H1 (cell line): Measurements from ENCODE around the gene MYL3. TPM values are rescaled to one million over a fixed set of nuclear protein-coding genes. Genes with fewer than 3 reads are reported as not detected.

Source experiments
- BCL11A ChIP-seq, 2 experiments: IDR thresholded peaks; one replicate each; pipeline ENCODE4 v1.6.1; 2011; ENCODE audit warnings: low read depth in 2 of 2, low read length in 2 of 2, mild to moderate bottlenecking in 2 of 2
- CEBPB ChIP-seq: IDR thresholded peaks from 2 replicates; pipeline ENCODE4 v1.6.1; 2012; ENCODE audit warnings: low read depth, low read length
- MAX ChIP-seq: IDR thresholded peaks from 2 replicates; pipeline ENCODE4 v1.6.1; 2012; ENCODE audit warnings: inconsistent platforms
- NRF1 ChIP-seq: IDR thresholded peaks from 2 replicates; pipeline ENCODE4 v1.6.1; 2011; ENCODE audit warnings: mild to moderate bottlenecking, low read depth, low read length, improper control_type of control experiment
- POU5F1 ChIP-seq: IDR thresholded peaks from 2 replicates; pipeline ENCODE4 v1.6.1; 2011; ENCODE audit warnings: low read depth, mild to moderate bottlenecking, low read length, moderate library complexity
- RFX5 ChIP-seq: IDR thresholded peaks from 2 replicates; pipeline ENCODE4 v1.6.1; 2011; ENCODE audit warnings: low read depth, low read length, improper control_type of control experiment, borderline replicate concordance
- TAF1 ChIP-seq: IDR thresholded peaks from 2 replicates; pipeline ENCODE4 v1.6.1; 2011; ENCODE audit warnings: mild to moderate bottlenecking, low read depth, low read length
- TAF7 ChIP-seq: optimal IDR thresholded peaks from 2 replicates; pipeline ENCODE3; 2011; ENCODE audit warnings: low read depth, mild to moderate bottlenecking, inconsistent platforms, low read length, moderate library complexity, borderline replicate concordance
- ZNF274 ChIP-seq: IDR thresholded peaks from 2 replicates; pipeline ENCODE4 v1.7.0; 2012; ENCODE audit warnings: low read length, borderline replicate concordance; ENCODE audit errors: extremely low read depth
- polyA plus RNA-seq, 7 experiments: library from polyadenylated mRNA; depleted of rRNA in 3 of 7; stranded (reverse) in 5 of 7; unstranded in 2 of 7; fragments of >200 nt in 5 of 7; fragments of 200-250 nt in 2 of 7; gene quantifications; 1 replicate in 5 of 7; 2 replicates in 1 of 7; 4 replicates in 1 of 7; pipeline versions ENCODE4 v1.2.1 to v1.2.3, GENCODE V29; 2011 to 2013; ENCODE audit warnings: missing spikeins in 2 of 7, mixed read lengths in 2 of 7
- total RNA-seq: library from RNA; stranded (reverse); fragmentation: NEBNext Ultra II Directional; extraction: Animal tissue kit (Norgen Biotek cat#: 25700); gene quantifications from 2 replicates; pipeline ENCODE4 v1.2.1, GENCODE V29; 2021
- TF ChIP-seq, protein P1 (sequence below): fragments of 300-600 bp; sonication (generic); IDR thresholded peaks from 2 replicates; pipeline ENCODE4 v1.7.1; 2012; ENCODE audit warnings: low read length, moderate library complexity, mild to moderate bottlenecking, inconsistent platforms; ENCODE audit not compliant: insufficient replicate concordance

MYL3 gene
- total and polyA plus RNA-seq, 2 of the 8 experiments (the other 6 are each of a cell fraction or from before 2014, with no cell fraction given) = 0.06 TPM; not detected in 1

GRCh38 chr3:46877406-46878125 lies 14.3 kb upstream of the MYL3 start, which contains the start of gene PTH1R (continued):
- TF ChIP-seq, protein P1, sequence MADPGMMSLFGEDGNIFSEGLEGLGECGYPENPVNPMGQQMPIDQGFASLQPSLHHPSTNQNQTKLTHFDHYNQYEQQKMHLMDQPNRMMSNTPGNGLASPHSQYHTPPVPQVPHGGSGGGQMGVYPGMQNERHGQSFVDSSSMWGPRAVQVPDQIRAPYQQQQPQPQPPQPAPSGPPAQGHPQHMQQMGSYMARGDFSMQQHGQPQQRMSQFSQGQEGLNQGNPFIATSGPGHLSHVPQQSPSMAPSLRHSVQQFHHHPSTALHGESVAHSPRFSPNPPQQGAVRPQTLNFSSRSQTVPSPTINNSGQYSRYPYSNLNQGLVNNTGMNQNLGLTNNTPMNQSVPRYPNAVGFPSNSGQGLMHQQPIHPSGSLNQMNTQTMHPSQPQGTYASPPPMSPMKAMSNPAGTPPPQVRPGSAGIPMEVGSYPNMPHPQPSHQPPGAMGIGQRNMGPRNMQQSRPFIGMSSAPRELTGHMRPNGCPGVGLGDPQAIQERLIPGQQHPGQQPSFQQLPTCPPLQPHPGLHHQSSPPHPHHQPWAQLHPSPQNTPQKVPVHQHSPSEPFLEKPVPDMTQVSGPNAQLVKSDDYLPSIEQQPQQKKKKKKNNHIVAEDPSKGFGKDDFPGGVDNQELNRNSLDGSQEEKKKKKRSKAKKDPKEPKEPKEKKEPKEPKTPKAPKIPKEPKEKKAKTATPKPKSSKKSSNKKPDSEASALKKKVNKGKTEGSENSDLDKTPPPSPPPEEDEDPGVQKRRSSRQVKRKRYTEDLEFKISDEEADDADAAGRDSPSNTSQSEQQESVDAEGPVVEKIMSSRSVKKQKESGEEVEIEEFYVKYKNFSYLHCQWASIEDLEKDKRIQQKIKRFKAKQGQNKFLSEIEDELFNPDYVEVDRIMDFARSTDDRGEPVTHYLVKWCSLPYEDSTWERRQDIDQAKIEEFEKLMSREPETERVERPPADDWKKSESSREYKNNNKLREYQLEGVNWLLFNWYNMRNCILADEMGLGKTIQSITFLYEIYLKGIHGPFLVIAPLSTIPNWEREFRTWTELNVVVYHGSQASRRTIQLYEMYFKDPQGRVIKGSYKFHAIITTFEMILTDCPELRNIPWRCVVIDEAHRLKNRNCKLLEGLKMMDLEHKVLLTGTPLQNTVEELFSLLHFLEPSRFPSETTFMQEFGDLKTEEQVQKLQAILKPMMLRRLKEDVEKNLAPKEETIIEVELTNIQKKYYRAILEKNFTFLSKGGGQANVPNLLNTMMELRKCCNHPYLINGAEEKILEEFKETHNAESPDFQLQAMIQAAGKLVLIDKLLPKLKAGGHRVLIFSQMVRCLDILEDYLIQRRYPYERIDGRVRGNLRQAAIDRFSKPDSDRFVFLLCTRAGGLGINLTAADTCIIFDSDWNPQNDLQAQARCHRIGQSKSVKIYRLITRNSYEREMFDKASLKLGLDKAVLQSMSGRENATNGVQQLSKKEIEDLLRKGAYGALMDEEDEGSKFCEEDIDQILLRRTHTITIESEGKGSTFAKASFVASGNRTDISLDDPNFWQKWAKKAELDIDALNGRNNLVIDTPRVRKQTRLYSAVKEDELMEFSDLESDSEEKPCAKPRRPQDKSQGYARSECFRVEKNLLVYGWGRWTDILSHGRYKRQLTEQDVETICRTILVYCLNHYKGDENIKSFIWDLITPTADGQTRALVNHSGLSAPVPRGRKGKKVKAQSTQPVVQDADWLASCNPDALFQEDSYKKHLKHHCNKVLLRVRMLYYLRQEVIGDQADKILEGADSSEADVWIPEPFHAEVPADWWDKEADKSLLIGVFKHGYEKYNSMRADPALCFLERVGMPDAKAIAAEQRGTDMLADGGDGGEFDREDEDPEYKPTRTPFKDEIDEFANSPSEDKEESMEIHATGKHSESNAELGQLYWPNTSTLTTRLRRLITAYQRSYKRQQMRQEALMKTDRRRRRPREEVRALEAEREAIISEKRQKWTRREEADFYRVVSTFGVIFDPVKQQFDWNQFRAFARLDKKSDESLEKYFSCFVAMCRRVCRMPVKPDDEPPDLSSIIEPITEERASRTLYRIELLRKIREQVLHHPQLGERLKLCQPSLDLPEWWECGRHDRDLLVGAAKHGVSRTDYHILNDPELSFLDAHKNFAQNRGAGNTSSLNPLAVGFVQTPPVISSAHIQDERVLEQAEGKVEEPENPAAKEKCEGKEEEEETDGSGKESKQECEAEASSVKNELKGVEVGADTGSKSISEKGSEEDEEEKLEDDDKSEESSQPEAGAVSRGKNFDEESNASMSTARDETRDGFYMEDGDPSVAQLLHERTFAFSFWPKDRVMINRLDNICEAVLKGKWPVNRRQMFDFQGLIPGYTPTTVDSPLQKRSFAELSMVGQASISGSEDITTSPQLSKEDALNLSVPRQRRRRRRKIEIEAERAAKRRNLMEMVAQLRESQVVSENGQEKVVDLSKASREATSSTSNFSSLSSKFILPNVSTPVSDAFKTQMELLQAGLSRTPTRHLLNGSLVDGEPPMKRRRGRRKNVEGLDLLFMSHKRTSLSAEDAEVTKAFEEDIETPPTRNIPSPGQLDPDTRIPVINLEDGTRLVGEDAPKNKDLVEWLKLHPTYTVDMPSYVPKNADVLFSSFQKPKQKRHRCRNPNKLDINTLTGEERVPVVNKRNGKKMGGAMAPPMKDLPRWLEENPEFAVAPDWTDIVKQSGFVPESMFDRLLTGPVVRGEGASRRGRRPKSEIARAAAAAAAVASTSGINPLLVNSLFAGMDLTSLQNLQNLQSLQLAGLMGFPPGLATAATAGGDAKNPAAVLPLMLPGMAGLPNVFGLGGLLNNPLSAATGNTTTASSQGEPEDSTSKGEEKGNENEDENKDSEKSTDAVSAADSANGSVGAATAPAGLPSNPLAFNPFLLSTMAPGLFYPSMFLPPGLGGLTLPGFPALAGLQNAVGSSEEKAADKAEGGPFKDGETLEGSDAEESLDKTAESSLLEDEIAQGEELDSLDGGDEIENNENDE = no peak
- TF ChIP-seq CEBPB (no peak), TAF1 (no peak), RFX5 (no peak), ZNF274 (no peak), MAX (no peak), POU5F1 (no peak), BCL11A (IDR thresholded peaks at IDR 0.05; ENCODE audit: low read depth in 2 of 2, low read length in 2 of 2) (no peak), TAF7 (no peak), NRF1 (no peak)
